Vagina (tissue), 2 donors: ENCODE data around the gene WAC. TPM values are rescaled to one million over a fixed set of nuclear protein-coding genes. Genes with fewer than 3 reads are reported as not detected.

ENCODE experiments used
- DNase-seq, 2 donors: peaks; one replicate each; pipeline ENCODE4 v3.0.0-alpha.2; 2017; ENCODE audit errors: extremely low spot score in 2 of 2
- H3K27ac ChIP-seq: fragments of 200-600 bp; sonication (generic); one replicate; pipeline ENCODE4 v1.5.1; 2019
- H3K27me3 ChIP-seq: fragments of 200-600 bp; sonication (generic); one replicate; pipeline ENCODE4 v1.5.1; 2019
- H3K36me3 ChIP-seq, 2 donors: fragments of 200-600 bp; sonication (generic); one replicate each; pipeline ENCODE4 v1.5.1; 2017 to 2019
- H3K4me1 ChIP-seq: fragments of 200-600 bp; sonication (generic); one replicate; pipeline ENCODE4 v1.5.1; 2019
- H3K4me3 ChIP-seq, 2 donors: fragments of 200-600 bp; sonication (generic); 1 replicate in 1 of 2; 2 replicates in 1 of 2; pipeline ENCODE4 v1.5.1; 2016 to 2019
- H3K9me3 ChIP-seq: fragments of 200-600 bp; sonication (generic); one replicate; pipeline ENCODE4 v1.5.1; 2019
- CTCF ChIP-seq, 3 experiments: fragments of 450-650 bp in 2 of 3; fragments of 200-600 bp in 1 of 3; sonication (generic) in 1 of 3; IDR thresholded peaks; one replicate each; pipeline ENCODE4 v1.5.1; 2017 to 2019; ENCODE audit warnings: antibody characterized with exemption in 3 of 3, mild to moderate bottlenecking in 2 of 3, moderate library complexity in 2 of 3
- POLR2A ChIP-seq, 2 donors: fragments of 450-650 bp; IDR thresholded peaks; one replicate each; pipeline ENCODE4 v1.6.1; 2017; ENCODE audit warnings: antibody characterized with exemption in 2 of 2, mild to moderate bottlenecking in 2 of 2, moderate library complexity in 2 of 2
- POLR2AphosphoS5 ChIP-seq, 2 donors: sonication (generic); formaldehyde crosslinking; IDR thresholded peaks; one replicate each; pipeline ENCODE4 v1.9.0; 2017; ENCODE audit warnings: antibody characterized with exemption in 2 of 2, mild to moderate bottlenecking in 2 of 2, low read depth in 1 of 2; ENCODE audit not compliant: insufficient read depth in 1 of 2
- intact Hi-C: fragments of 100-400 bp; cut with DNase I; formaldehyde crosslinking; loops from one replicate; pipeline ENCODE4 v1.15.1; 2023
- small RNA-seq: library from RNA; depleted of rRNA; stranded (forward); fragments of <200 nt; gene quantifications from one replicate; pipeline ENCODE3, GENCODE V24; 2016
- total RNA-seq: library from RNA; depleted of rRNA; stranded (reverse); fragments of >200 nt; gene quantifications from one replicate; pipeline ENCODE4 v1.2.3, GENCODE V29; 2016

WAC gene
- total RNA-seq, 1 donor from 2014 or later, result 112 TPM

GRCh38 chr10:28668363-28669226, 135.7 kb downstream of the WAC start:
- TF ChIP-seq POLR2A (IDR thresholded peaks at IDR 0.05), result no peak
- TF ChIP-seq CTCF (IDR thresholded peaks at IDR 0.05), result no peak
- TF ChIP-seq POLR2AphosphoS5 (IDR thresholded peaks at IDR 0.05; ENCODE audit: insufficient read depth in 1 of 2, low read depth in 1 of 2), result no peak
- peak in 1 of 2 donors; percentile 70 for DNase-seq
- H3K4me3 ChIP-seq, result peak overlapping the region; percentile 36 to 48
- no peak overlapping the region for H3K27ac ChIP-seq
- H3K36me3 ChIP-seq, result no peaks in the 10 kb centered on the region
- H3K27me3 ChIP-seq, result no peaks in the 10 kb centered on the region
- H3K9me3 ChIP-seq, result no peaks in the 10 kb centered on the region
- H3K4me1 ChIP-seq, result peaks cover 12% of the 10 kb centered on the region
- intact Hi-C loops, result loop anchor here (10.0 kb wide), 1 partner anchor 636 kb away; no protein-coding TSS in a partner anchor

- no peaks in the 10 kb centered on the region for H3K36me3 ChIP-seq
- DNase-seq, result peak in 1 of 2 donors; percentile 49
- peaks cover 12% of the 10 kb centered on the region for H3K4me1 ChIP-seq
- peak overlapping the region; percentile 36 to 48 for H3K4me3 ChIP-seq
- intact Hi-C loops, result loop anchor here (10.0 kb wide), 2 partner anchors 315 to 635 kb away; no protein-coding TSS in a partner anchor
- H3K27me3 ChIP-seq, result no peaks in the 10 kb centered on the region
- no peaks in the 10 kb centered on the region for H3K9me3 ChIP-seq
- no peak for TF ChIP-seq POLR2AphosphoS5 (IDR thresholded peaks at IDR 0.05; ENCODE audit: insufficient read depth in 1 of 2, low read depth in 1 of 2)
- TF ChIP-seq CTCF (IDR thresholded peaks at IDR 0.05), result no peak
- TF ChIP-seq POLR2A (IDR thresholded peaks at IDR 0.05), result no peak
- H3K27ac ChIP-seq, result no peak overlapping the region
Measured at GRCh38 chr10:28669227-28670173, 136.6 kb downstream of the WAC start.

Small RNA genes within 50 kb of the gene (small RNA-seq; reads per million reads assigned to genes)
- gene RNU4ATAC6P (not detected), gene RNU6-1067P (not detected)

Other genes starting within 250 kb of the WAC start
- 24.8 TPM for gene MPP7, start 230.1 kb upstream of the WAC start, total RNA-seq
- 10.8 TPM for gene BAMBI, start 144.4 kb downstream of the WAC start, total RNA-seq